ENCODE data around the gene HDAC10.

GRCh38 chr22:50276143-50276542 is 25.1 kb upstream of the HDAC10 start:
- TF ChIP-seq POLR2AphosphoS5 (IDR thresholded peaks at IDR 0.05; ENCODE audit: low read depth, low read length), result no peak
- TF ChIP-seq REST (IDR thresholded peaks at IDR 0.05; ENCODE audit: insufficient read depth in 1 of 2, low read depth in 2 of 2, low read length in 2 of 2), result no peak
